HG02870 (cell line): ENCODE measurements around the gene SFMBT1.
"Not testable (repeated sequence)": the region's sequence is repeated elsewhere in the genome, so short reads cannot be mapped to it uniquely, and the experiment has no call there.

ENCODE experiments used
- ATAC-seq: cut with Tn5 transposase; IDR thresholded peaks from one replicate; pipeline ENCODE4 v1.9.1; 2021; ENCODE audit warnings: mild to moderate bottlenecking, moderate library complexity; ENCODE audit not compliant: unreplicated experiment

Gene SFMBT1

DNA sequence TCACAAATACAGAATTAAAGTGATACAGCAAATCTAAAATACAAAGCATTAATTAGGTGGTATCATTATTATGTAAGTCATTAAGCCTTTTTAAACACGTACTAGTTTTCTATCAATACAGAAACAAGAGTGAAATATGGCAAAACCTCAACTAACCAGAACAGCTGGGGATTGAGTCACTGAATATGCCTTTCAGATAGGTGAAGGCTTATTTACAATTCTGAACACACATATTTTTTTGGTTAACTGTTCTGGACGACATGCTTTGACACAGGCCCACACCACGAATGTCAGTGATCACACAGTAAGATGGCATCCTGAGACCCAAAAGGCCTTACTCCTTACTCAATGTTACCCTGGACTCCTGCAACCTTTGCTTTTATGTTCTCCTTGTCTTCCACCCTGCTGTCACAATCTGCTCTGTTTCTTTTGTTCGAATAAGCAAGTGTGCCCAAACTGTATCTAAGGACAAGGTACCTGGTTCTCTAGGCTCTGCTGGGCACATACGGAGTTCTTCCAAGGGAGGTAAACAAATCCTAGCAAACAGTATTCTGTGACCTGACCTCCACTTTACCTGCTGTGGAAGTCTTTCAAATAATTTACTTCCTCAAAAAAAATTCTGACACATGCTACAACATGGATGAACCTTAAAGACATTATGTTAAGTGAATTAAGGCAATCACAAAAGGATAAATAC is 7.0 kb downstream of the SFMBT1 start:
- no peak for ATAC-seq

DNA sequence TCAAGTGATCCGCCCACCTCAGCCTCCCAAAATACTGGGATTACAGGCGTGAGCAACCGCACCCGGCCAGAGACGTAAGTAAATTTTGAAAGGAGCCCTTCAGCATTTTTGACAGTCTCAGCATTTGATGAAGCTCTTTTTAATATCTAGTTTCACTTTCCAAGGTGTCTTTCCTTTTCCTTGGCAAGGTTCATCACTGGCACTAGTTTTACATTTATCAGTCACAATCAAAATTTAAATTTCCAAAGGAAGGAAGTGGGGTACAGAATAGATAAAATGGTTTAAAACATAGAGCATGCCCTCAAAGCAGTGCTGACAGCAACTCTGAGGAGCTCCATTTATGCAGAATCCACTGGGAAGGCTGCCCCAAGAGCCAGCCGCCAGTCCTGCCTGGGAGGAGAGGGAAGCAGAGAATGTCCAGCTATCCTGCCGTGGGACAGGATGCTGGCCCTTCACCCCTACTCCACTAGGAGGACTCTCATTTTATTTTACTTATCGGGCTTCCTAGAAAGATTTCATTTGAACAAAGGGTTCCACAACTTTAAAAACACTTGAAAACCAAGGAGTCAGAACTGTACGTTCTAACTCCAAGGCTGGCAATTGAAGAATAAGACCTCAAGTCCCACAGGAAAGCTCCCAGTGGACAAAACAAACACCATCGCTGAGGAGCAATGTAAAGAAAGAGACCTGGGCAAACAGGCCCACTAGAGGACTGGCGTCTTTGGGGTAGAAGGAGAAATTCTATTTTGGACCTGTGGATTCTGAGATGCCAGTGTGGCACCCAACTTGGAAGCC is 9.9 kb downstream of the SFMBT1 start:
- no peak for ATAC-seq

DNA sequence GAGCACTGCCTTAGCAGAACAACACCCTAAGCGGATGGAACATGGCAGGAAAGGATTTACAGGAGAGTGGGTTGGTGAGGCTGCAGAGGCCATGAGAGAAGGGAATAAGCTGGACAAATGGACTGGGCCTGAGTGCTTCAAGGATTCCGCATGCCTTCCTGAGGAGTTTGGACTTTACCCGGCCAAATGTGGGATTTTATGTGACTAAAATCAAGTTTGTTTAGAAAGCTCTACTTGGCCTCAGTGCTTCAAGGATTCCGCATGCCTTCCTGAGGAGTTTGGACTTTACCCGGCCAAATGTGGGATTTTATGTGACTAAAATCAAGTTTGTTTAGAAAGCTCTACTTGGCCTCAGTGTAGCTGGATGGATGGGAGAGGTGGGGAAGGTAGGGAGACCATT is 10.9 kb downstream of the SFMBT1 start:
- not testable (repeated sequence) for ATAC-seq

DNA sequence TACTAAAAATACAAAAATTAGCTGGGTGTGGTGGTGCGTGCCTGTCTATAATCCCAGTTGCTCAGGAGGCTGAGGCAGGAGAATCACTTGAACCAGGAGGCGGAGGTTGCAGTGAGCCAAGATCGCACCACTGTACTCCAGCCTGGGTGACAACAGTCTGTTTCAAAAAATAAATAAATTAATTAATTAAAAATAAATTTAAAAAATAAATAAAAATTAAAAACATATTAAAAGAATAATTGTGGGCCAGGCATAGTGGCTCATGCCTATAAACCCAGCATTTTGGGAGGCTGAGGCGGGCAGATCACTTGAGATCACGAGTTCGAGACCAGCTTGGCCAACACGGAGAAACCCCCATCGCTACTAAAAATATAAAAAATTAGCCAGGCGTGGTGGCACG is 11.5 kb downstream of the SFMBT1 start:
- not testable (repeated sequence) for ATAC-seq

DNA sequence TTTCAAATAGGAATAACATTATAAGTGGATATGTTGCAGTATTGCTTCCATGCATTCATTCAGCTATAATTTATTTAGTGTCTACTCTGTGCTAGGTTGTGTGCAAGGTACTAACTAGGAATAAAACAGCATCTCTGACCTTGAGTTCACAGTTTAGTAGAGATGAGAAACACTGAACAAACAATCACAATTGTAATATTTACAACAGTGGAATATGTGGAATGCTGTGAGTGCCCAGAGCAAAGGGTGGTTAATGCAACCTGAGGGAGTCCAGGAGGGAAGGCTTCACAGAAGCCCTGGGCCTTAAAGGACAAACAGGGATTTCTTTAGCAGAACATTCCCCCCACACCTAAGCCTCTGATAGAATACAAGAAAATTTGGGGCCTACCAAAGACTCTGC is 13.3 kb downstream of the SFMBT1 start:
- no peak for ATAC-seq

DNA sequence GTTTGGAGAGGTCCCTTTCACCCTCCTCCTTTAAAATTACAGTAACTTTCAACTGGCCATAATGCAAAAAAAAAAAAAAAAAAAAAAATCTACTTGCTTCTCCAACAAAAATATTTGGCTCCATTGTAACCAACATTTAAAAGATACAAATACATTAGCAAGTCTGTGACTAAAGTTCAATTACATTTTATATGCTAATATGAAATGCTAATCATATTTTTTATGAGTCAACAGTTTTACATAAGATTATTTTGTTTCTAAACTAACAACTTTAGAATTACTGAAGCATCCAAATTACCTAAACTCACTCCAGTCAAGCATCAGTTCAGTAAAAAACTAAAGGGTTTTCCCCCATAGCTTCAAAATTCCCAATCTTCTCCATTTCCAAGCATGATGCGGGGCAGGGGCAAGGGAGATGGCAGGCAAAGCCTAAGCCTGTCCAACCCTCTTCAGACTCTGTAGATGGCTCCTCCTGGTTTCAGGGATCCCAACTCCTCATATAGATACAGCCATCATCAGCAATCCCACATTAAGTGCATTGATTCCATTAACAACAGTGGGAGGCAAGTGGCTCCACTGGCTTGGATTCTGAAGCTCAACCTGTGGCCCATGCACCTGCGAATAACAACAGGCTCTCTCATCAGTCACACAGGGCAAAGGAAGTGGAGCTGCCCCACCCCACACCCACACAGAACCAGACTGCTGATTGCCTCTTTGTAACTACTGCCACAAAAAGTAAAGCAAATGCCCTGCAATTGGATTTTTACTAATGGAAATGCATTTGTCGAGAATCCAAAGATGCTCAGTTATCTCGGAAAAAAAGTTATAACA is 15.0 kb downstream of the SFMBT1 start:
- ATAC-seq = no peak

DNA sequence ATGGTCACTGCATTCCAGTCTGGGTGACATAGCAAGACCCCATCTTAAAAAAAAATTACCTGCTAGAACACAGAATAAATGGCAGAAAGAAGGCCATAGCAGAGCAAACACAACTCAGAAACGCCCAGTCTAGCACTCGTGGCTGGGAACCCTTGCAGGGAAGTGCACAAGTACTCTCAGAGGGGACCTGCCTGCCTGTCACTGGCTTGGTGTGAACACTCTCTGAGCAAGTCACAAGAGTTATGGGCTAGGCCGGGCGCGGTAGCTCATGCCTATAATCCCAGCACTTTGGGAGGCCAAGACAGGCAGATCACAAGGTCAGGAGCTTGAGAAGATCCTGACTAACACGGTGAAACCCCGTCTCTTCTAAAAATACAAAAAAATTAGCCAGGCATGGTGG is 17.2 kb downstream of the SFMBT1 start:
- ATAC-seq = no peak

DNA sequence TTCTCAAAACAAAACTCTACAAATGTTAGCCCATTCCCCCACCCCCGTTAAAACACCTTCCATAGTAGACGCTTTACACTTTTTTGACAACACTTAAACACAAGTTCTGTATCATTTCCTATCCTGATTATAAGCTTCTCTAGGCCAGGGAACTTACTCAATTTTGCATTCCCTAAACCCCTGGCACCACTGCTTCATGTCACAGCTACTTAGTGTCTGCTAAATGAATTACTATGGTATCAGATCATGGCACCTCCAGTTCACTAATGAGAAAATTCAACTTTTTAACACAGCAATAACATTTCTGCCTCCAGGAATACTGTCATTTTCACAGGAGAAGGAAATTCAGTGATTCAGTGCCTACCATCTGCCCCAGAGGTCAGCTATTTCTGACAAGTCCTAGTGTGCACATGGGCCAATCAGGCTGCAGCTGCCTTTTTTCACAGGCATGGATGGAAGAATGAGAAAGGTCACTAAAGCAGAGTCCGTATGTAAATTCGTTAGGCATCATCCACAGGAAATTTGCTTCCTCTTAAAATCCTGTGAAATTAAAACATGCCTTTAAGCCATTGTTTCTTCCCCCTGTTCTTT is 18.5 kb downstream of the SFMBT1 start:
- ATAC-seq = no peak

DNA sequence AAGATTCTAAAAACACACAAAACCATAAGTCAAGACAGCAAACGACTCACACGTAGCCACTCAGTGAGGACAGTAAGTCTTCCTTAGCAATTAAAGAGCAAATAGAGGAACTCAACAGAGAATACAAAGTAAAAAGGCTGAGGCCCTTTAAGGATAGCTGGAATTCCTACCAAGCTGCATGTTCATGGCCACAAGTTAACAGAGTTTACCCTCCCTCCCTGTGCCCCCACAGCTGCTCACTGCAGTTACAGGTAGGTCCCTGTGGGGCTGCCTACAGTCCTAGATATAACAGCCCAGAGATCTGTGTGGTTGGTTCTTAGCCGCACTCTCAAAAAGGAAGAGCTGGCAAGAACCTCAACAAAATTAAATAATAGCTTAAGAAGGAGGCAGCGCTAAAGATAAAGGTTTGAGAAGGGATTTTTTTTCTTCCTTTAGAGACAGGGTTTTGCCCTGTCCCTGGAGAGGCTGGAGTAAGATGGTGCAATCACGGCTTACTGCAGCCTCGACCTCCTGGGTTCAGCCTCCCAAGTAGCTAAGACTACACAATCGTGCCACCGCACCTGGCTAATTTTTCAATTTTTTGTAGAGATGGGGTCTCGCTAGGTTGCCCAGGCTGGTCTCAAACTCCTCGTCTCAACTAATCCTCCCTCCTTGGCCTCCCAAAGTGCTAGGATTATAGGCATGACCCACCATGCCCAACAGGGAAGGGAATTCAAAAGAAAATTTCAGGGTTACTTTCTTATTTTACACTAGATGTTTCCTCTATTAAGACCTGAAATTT is 19.3 kb downstream of the SFMBT1 start:
- no peak for ATAC-seq

DNA sequence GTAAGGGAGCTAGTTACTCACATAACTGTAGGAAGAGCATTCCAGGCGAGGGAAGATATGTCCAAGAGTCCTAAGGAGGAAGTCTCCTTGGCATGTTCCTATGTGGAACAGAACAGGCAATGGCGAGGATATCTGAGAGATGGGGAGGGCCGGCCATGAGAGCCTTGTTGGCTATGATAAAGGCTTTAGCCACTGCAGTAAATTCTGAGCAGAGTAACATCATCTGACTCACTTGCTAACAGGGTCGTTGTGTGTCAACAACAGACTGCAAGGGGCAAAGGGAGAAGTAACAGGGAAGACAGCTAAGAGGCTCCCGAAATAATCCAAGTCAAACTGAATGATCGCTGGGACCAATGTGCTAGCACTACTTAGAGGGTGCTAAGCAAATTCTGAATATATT is 21.6 kb downstream of the SFMBT1 start:
- ATAC-seq = no peak

DNA sequence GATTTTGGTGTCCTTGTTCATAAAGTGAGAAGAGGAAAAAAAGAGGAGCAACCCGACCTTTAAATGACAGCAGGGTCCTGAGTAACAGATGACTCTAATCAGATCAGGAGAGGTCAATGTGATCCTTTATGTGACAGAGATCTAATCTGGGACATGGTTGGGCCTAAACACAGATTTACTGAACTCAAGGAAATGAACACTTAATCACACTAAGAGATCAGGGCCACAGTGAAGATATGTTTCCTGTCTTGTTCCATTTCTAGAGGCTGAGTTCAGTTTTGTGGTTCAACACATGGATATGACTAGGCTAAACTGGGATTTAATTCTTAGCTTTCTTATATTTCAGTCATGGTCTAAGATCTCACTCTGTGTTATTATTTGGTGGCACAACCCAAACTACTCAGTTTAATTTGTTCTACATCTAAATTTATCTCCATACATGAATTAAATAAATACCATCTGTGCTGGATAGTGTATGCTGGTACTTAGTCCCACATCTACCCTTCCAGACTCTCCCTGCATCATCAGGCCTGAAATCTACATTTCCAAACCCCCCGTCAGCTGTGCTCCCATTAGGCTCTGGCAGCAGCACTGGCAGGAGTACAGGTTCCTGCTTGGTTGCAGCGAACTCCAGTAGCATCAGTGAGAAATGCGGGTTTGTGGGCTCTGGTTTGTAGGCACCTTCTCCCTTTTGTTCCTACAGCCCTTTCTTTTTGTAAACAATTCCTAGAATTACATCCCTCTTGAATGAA is 22.6 kb downstream of the SFMBT1 start:
- no peak for ATAC-seq

DNA sequence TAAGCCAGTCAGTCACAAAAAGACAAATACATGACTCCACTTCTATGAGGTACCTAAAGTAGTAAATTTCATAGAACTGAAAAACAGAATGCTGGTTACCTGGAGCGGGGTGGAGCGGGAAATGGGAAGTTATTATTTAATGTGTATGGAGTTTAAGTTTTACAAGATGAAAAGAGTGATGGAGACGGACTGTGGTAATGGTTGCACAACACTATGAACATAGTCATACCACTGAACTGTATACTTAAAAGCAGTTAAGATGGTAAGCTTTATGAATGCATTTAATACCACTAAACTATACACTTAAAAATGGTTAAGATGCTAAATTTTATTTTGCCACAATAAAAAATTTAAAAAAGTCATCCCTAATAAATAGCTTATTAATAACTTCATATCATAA is 23.2 kb downstream of the SFMBT1 start:
- no peak for ATAC-seq

DNA sequence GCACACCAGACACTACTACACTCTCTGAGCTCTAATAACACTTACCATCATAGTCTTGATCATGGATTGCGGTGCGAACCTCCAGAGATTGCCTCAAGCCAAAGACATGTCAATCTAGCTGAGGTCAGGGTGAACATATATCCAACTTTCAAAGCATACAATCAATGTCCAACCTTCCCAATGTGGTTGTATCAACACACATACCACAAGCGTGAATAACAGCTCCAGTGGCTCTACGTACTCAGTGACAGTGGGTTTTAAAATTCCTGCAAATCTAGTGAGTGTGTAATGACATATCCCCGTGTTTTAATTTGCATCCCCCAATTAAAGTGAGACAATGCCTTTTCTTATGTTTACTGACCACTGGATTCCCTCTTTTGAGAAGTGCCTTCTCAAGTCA is 29.6 kb downstream of the SFMBT1 start:
- no peak for ATAC-seq

DNA sequence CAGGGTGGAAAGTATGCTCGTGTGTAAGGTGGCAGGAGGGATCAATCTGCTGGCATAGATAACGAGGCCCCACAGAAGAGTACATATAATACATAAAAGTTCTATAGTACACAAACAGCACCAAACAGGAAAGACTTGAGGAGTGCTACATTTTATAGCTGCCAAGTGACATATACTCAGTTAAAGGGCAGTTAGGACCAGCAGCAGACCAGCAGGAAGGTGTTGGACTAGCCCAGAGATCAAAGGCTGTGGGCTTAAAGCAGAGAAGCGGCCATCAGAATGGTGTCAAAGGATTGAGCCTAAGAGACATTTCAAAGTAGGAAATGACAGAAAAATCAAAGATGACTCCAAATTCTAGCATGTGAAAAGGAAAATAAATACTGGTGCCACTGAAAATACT is 34.5 kb downstream of the SFMBT1 start:
- no peak for ATAC-seq

DNA sequence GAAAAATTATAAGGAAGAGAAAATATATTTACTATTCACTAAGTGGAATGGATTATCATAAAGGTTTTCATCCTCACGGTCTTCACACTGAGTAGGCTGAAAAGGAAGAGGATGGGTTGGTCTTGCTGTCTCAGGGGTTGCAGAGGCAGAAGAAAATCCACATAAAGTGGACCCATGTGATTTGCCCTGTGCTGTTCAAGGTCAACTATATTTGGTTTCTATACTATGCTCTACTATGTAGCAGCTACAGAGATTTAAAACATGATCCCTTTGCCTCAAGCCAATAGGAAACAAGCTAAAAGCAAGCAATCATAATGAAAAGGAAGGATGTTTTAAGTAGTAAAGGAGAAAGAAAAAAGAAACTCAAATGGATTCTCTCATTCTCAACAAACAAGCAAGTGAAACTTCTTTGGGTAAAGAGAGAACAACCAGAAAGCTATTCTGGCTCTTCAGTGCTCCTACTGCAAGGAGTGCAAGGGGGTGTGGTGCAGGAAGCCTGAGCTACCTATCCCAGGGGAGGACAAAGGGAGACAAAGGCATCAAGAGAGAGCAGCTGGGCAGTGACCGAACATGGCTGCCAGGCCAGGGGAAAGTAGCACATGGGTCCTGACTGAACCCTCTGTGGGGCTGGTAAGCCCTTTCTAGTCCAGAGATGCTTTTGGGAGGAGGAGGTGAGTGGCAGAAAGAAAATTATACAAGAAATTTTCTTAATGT is 35.9 kb downstream of the SFMBT1 start:
- no peak for ATAC-seq

DNA sequence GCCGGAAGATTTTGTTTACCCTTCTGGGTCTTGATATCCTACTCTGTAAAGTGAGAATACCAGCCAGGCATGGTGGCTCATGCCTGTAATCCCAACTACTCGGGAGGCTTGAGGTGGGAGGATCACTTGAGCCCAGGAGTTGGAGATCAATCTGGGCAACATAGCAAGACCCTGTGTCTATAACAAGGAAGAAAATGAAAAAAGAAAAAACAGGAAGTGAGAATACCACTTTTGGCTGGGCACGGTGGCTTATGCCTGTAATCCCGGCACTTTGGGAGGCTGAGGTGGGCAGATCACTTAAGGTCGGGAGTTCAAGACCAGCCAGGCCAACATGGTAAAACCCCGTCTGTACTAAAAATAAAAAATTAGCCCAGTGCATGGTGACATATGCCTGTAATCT is 36.9 kb downstream of the SFMBT1 start:
- ATAC-seq = no peak

DNA sequence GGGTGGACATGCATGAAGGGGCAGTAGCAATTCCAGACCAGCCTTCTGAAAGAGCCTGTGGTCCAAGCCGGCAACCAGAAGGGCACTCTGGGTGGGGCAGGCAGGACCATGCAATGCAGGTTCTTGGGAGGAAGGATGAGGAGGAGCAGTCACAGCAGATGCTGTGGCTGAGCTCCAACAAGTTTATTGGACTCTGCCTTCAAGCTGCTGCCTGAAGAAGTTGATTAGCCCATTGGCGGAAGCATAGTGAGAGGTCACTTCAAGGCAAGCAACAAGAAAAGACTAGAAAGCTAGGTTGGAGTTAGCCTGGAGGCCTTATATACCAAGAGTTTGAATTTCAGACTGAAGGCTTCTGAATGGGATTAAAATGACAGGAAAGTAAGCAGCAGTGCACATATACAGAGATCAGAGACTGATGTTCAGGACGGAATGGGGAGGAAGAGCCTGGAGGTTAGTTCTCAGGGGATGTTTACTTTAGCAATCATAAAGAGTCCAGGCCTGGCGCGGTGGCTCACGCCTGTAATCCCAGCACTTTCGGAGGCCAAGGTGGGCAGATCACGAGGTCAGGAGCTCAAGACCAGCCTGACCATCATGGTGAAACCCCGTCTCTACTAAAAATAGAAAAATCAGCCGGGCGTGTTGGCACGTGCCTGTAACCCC is 39.9 kb downstream of the SFMBT1 start:
- no peak for ATAC-seq

DNA sequence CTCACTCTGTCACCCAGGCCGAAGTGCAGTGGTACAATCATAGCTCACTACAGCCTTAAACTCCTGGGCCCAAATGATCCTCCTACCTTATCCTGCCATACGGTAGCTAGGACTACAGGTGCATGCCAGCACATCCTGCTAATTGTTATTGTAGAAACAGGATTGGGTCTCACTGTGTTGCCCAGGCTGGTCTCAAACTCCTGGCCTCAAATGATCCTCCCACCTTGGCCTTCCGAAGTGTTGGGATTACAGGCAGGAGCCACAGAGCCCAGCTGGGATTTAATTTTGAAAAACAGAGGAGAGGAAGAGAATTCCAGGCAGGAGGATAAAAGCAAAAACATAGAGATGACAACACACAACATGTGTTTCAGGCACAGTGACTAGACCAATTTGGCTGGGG is 40.5 kb downstream of the SFMBT1 start:
- no peak for ATAC-seq

DNA sequence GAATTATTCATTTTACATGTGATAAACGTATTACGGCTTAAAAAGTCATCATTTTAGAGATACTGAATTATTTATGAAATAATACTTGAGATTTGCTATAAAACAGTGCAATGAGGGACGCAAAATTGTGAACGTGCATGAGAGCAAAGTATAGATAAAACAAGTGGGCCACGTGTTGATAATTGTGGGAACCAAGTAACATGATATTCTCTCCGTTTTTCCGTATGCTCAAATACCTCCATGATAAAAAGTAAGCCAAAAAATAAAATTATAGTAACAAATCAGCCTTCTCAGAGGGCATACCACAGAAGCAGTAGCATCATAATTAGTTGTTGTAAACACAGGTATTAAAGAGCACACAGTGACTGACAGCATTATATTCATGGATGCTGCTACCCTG is 42.6 kb downstream of the SFMBT1 start:
- no peak for ATAC-seq
